Gastroesophageal sphincter (tissue), 4 donors: ENCODE results near the gene UBE3D. TPM values are rescaled to one million over a fixed set of nuclear protein-coding genes. Genes with fewer than 3 reads are reported as not detected.

Source experiments
- ATAC-seq: fragments of 150-250 bp; one replicate; pipeline ENCODE4 v1.9.1; 2016; ENCODE audit warnings: mild to moderate bottlenecking, moderate library complexity
- H3K27ac ChIP-seq, 4 donors: fragments of 200-600 bp; sonication (generic) in 3 of 4; 1 replicate in 3 of 4; 2 replicates in 1 of 4; pipeline ENCODE4 v1.5.1; 2016 to 2019
- H3K27me3 ChIP-seq: fragments of 200-600 bp; sonication (generic); one replicate; pipeline ENCODE4 v1.5.1; 2019
- H3K36me3 ChIP-seq, 2 donors: fragments of 200-600 bp; sonication (generic); one replicate each; pipeline ENCODE4 v1.5.1; 2019; ENCODE audit warnings: control low read depth in 1 of 2
- H3K4me1 ChIP-seq, 3 donors: fragments of 200-600 bp; sonication (generic); 1 replicate in 2 of 3; 2 replicates in 1 of 3; pipeline ENCODE4 v1.5.1; 2016 to 2019; ENCODE audit warnings: control low read depth in 2 of 3
- H3K4me3 ChIP-seq, 2 donors: fragments of 200-600 bp; sonication (generic); one replicate each; pipeline ENCODE4 v1.5.1; 2019; ENCODE audit warnings: mild to moderate bottlenecking in 1 of 2, moderate library complexity in 1 of 2
- H3K9me3 ChIP-seq, 3 donors: fragments of 200-600 bp; sonication (generic); one replicate each; pipeline ENCODE4 v1.5.1; 2017 to 2019; ENCODE audit warnings: control low read depth in 2 of 3
- EP300 ChIP-seq: sonication (generic); formaldehyde crosslinking; IDR thresholded peaks from one replicate; pipeline ENCODE4 v1.6.1; 2017; ENCODE audit warnings: antibody characterized with exemption, mild to moderate bottlenecking
- POLR2A ChIP-seq, 2 donors: fragments of 450-650 bp; IDR thresholded peaks; one replicate each; pipeline ENCODE4 v1.6.1; 2017; ENCODE audit warnings: antibody characterized with exemption in 2 of 2, mild to moderate bottlenecking in 2 of 2, moderate library complexity in 1 of 2
- POLR2AphosphoS5 ChIP-seq: sonication (generic); formaldehyde crosslinking; IDR thresholded peaks from one replicate; pipeline ENCODE4 v1.6.1; 2017; ENCODE audit warnings: antibody characterized with exemption
- WGBS, 2 donors: methylation state at CpG; one replicate each; pipeline ENCODE4 v1.1.5; 2018; ENCODE audit warnings: low coverage in 1 of 2; 5-methylcytosine and 5-hydroxymethylcytosine counted together
- total RNA-seq, 4 donors: library from RNA; depleted of rRNA; stranded (reverse); fragments of >200 nt; gene quantifications; one replicate each; pipeline ENCODE4 v1.1.0, GENCODE V29; 2016
- TF ChIP-seq, protein P1 (sequence below), 4 experiments: fragments of 200-600 bp in 2 of 4; fragments of 450-650 bp in 2 of 4; sonication (generic) in 1 of 4; IDR thresholded peaks; one replicate each; pipeline ENCODE4 v1.5.1; 2017 to 2019; ENCODE audit warnings: antibody characterized with exemption in 4 of 4, mild to moderate bottlenecking in 2 of 4, moderate library complexity in 2 of 4

UBE3D gene
- total RNA-seq, 4 donors from 2014 or later = 3.4 to 13.1 (median 7.3) TPM

DNA sequence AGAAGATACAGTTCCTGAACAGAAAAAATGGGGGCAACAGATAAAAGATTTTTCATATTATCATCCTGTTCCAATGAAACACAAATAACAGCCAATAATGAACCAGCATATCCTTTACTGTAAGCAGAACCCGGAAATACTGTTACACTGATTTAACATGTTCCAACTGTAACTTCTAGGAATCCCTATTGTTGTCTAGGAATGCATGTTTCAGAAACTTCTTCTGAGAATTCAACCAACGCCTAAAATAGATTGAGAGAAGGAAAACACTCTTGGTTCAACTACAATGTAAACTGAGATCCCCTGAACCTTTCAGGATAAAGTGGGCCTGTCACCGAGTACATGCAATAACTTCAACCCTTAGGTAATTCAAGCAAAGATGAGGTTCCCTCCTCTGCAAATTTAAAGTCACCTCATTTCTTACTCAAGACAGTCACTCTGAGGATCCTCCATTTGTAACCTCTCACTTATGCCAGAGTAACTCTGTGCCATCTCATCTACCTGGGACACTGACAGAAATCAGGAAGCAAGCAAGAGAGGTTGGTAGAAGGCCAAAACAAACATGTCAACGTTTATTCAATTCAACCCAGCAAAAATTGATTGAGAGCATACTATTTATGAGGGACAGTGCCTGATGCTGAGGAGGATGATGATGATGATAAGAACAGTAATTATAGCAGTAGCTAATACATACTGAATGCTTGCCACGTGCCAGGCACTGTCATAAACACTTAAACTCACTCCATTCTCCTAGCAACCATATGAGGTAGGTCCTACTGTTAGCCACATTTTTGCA, 14.1 kb downstream of the UBE3D start:
- H3K36me3 ChIP-seq = peaks cover 0 to 10% of the 10 kb centered on the region in 2 donors
- H3K4me3 ChIP-seq = no peak overlapping the region
- ATAC-seq = no peak
- H3K27ac ChIP-seq = no peak overlapping the region
- no peaks in the 10 kb centered on the region for H3K9me3 ChIP-seq
- no peaks in the 10 kb centered on the region for H3K27me3 ChIP-seq
- peaks cover 0 to 42% (median 0%) of the 10 kb centered on the region in 3 donors for H3K4me1 ChIP-seq
- WGBS, 2 donors = 56 to 59% methylated on average over 5 of the region's 5 CpGs
- TF ChIP-seq POLR2AphosphoS5 = no peak

DNA sequence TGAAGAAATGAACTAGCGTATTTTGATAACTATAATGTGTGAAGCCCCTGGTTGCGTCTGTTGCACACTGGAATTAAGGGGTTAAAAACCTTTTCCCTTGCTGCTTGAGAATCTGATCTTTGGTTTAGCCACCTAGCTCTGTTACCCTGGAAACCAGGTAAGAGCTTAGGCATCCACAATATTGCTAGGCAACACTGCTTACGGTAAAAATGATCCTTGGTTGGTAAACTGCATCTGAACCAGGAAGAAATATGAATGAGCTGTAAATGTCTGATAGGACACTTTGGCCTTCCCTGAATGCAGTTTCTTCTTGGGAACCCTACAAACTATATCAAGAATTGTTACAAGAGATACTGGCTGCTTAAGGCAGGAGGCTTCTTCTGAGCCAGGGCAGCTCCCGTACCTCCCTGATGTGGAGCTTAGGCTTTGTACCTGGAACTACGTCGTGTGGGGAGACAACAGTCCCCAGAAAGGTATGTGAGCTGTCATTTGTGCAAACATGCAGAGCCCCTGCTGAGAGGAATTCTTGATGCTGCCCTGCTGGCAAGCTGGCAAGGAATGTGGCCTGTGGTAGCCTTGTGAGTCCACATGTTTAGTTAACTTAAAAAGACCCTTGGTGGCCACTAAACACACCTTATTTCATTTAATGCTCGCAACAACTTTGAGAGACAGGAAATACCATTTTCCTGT, 18.4 kb downstream of the UBE3D start:
- Histone ChIP-seq H3K4me1 (peaks cover 0 to 12% (median 0%) of the 10 kb centered on the region in 3 donors), H3K4me3 (no peak overlapping the region), H3K27me3 (no peaks in the 10 kb centered on the region), H3K36me3 (peaks cover 0 to under 1% of the 10 kb centered on the region in 2 donors), H3K27ac (no peak overlapping the region), H3K9me3 (no peaks in the 10 kb centered on the region)
- WGBS, 2 donors = 88 to 95% methylated on average over 3 to 4 of the region's 7 CpGs
- ATAC-seq = no peak
- TF ChIP-seq, protein P1, sequence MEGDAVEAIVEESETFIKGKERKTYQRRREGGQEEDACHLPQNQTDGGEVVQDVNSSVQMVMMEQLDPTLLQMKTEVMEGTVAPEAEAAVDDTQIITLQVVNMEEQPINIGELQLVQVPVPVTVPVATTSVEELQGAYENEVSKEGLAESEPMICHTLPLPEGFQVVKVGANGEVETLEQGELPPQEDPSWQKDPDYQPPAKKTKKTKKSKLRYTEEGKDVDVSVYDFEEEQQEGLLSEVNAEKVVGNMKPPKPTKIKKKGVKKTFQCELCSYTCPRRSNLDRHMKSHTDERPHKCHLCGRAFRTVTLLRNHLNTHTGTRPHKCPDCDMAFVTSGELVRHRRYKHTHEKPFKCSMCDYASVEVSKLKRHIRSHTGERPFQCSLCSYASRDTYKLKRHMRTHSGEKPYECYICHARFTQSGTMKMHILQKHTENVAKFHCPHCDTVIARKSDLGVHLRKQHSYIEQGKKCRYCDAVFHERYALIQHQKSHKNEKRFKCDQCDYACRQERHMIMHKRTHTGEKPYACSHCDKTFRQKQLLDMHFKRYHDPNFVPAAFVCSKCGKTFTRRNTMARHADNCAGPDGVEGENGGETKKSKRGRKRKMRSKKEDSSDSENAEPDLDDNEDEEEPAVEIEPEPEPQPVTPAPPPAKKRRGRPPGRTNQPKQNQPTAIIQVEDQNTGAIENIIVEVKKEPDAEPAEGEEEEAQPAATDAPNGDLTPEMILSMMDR (IDR thresholded peaks at IDR 0.05) = no peak
- no peak for TF ChIP-seq POLR2A (IDR thresholded peaks at IDR 0.05)
- TF ChIP-seq EP300 = no peak
- TF ChIP-seq POLR2AphosphoS5 = no peak

DNA sequence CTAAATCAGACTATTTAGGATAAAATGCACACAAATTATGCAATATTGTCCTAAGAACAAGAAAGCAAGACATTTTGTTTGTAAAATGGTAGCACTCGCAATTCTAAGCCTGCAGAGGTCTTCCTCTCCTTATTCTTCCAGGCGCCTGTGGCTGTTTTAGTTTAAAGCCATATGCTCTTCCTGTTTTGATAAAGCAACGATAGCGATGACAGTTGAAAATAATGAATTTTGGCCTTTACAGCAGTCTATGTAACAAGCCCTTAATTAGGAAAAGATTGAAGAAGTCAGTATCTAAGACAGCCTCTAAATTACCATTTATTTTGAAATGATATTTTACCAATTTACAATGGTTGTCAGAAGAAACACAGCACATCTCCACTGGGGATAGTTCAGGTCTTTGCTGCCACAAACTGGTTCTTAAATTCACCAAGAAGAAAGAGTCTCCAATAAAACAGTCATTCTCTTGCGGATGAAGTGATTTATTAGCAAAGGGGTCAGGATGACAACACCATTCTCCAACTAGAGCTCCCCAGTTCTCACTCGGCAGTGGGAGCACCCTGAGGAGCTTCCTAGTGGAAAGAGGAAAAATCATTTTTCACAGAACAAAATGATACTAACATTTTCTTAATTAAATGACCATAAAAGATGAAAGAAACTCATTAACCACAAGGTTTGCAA, 21.4 kb downstream of the UBE3D start:
- H3K27ac ChIP-seq = no peak overlapping the region
- TF ChIP-seq EP300 (no peak), POLR2AphosphoS5 (no peak), POLR2A (IDR thresholded peaks at IDR 0.05) (no peak)
- TF ChIP-seq, protein P1 (IDR thresholded peaks at IDR 0.05) = no peak
- peaks cover 0 to 2% (median 0%) of the 10 kb centered on the region in 3 donors for H3K4me1 ChIP-seq
- H3K27me3 ChIP-seq = no peaks in the 10 kb centered on the region
- H3K36me3 ChIP-seq = no peaks in the 10 kb centered on the region
- no peak overlapping the region for H3K4me3 ChIP-seq
- H3K9me3 ChIP-seq = no peaks in the 10 kb centered on the region
- WGBS, 2 donors = 73 to 92% methylated on average over 6 of the region's 6 CpGs
- ATAC-seq = no peak

DNA sequence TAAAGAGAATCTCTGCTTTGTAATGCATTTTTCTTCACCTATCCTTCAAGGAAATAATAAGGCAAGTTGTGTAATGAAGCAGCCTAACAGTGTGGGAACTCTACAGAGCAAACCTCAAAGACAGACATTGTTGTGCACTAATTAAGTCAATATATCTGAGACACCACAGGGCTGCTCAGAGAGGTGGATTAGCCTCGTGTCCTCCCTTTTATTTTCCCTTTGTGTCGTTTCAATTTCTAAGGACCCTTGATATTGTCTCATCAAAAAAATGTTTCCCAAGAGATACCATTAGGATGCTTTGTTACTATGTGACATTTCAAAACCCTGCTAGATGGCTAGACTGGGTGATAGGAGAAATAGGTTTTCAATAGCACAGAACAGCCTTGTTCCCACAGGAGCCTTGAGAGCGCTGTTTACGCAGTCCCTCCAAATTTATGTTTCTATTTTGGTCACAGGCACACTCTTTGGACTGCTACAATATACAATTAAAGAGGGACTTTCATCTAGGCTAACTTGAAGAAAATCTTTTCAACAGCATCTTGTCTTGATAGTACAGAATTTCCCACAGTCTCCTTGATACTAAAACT, 23.1 kb downstream of the UBE3D start:
- Histone ChIP-seq H3K4me1 (peaks cover 0 to 2% (median 0%) of the 10 kb centered on the region in 3 donors), H3K9me3 (no peaks in the 10 kb centered on the region), H3K27ac (peak overlapping the region in 2 of 4 donors; percentile 1 to 39), H3K27me3 (no peaks in the 10 kb centered on the region), H3K36me3 (no peaks in the 10 kb centered on the region), H3K4me3 (peak overlapping the region in 1 of 2 donors; percentile 12)
- TF ChIP-seq POLR2A (IDR thresholded peaks at IDR 0.05) = no peak
- 55 to 56% methylated on average over 3 to 4 of the region's 4 CpGs for WGBS, 2 donors
- no peak for ATAC-seq

DNA sequence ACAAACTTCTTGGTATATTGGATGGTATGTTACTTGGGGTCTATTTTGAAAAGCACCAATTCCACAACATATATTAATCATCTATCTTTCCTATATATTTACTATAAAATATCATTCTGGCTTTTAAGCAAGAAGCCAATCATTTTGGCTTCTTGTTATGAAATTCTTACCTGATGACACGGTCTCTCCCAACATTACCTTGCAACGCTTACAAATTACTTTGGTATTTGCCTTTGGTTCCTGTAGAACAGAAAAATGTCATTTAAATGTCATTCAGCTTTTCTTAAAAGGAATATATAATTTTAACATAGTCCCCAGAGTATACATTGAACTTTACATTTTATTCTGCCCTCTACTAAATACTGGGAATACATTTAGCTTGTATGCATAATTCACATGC, 27.4 kb downstream of the UBE3D start:
- Histone ChIP-seq H3K4me1 (peaks cover 0 to 2% (median 0%) of the 10 kb centered on the region in 3 donors), H3K9me3 (no peaks in the 10 kb centered on the region), H3K4me3 (no peak overlapping the region), H3K27me3 (no peaks in the 10 kb centered on the region), H3K27ac (no peak overlapping the region), H3K36me3 (no peaks in the 10 kb centered on the region)
- WGBS, 2 donors = 96 to 100% methylated on average over 2 of the region's 2 CpGs
- TF ChIP-seq POLR2A (IDR thresholded peaks at IDR 0.05) = no peak
- TF ChIP-seq, protein P1 (IDR thresholded peaks at IDR 0.05) = no peak
- no peak for TF ChIP-seq POLR2AphosphoS5
- TF ChIP-seq EP300 = no peak
- no peak for ATAC-seq
